H1 (cell line): Measurements from ENCODE around the gene GJB3. TPM values are rescaled to one million over a fixed set of nuclear protein-coding genes. Genes with fewer than 3 reads are reported as not detected.

Experiments
- CTCF ChIA-PET: fragments of 300-600 bp; sonication (Branson Sonifier 250); formaldehyde crosslinking; loops from one replicate; lab custom pipeline; 2021; ENCODE audit not compliant: partially characterized antibody; lab: Charles Lee
- POLR2A ChIA-PET: fragments of 300-600 bp; sonication (Branson Sonifier 250); formaldehyde crosslinking; loops from one replicate; lab custom pipeline; 2021; ENCODE audit warnings: inconsistent platforms; ENCODE audit not compliant: partially characterized antibody; lab: Charles Lee
- DNase-seq, 2 experiments: peaks; one replicate each; pipeline versions ENCODE4 v3.0.0 to v3.0.0-alpha.2; 2010 to 2022; ENCODE audit warnings: low spot score in 2 of 2, low read depth in 1 of 2, mixed read lengths in 1 of 2
- FAIRE-seq: peaks from 2 replicates; lab custom pipeline; 2011; peaks lifted over from hg19 to GRCh38; lab: Jason Lieb, UNC
- H2AFZ ChIP-seq: 2 replicates; pipeline ENCODE4 v1.8.1; 2012; ENCODE audit warnings: low read length, inconsistent platforms
- H2AK5ac ChIP-seq: 2 replicates; pipeline ENCODE4 v1.6.1; 2013; ENCODE audit warnings: low read depth, low read length
- H2BK120ac ChIP-seq: replicated peaks from 2 replicates; pipeline ENCODE3; 2013; ENCODE audit warnings: low read depth, low read length, inconsistent platforms
- H2BK12ac ChIP-seq: 2 replicates; pipeline ENCODE4 v1.6.1; 2013; ENCODE audit warnings: low read depth, low read length
- H2BK15ac ChIP-seq: 2 replicates; pipeline ENCODE4 v1.6.1; 2013; ENCODE audit warnings: low read length
- H2BK20ac ChIP-seq: 2 replicates; pipeline ENCODE4 v1.6.1; 2013; ENCODE audit warnings: low read length
- H2BK5ac ChIP-seq: 2 replicates; pipeline ENCODE4 v1.6.1; 2013; ENCODE audit warnings: low read depth, low read length
- H3K14ac ChIP-seq: 2 replicates; pipeline ENCODE4 v1.6.1; 2013; ENCODE audit warnings: inconsistent platforms; ENCODE audit not compliant: insufficient read length
- H3K18ac ChIP-seq: 2 replicates; pipeline ENCODE4 v1.6.1; 2013; ENCODE audit warnings: low read length; ENCODE audit errors: extremely low read depth
- H3K23ac ChIP-seq: 2 replicates; pipeline ENCODE4 v1.6.1; 2013; ENCODE audit warnings: inconsistent platforms; ENCODE audit not compliant: insufficient read length
- H3K23me2 ChIP-seq: 2 replicates; pipeline ENCODE4 v1.6.1; 2013; ENCODE audit warnings: low read depth, low read length
- H3K27ac ChIP-seq: 2 replicates; pipeline ENCODE4 v1.6.1; 2011; ENCODE audit warnings: low read depth, low read length, inconsistent platforms
- H3K27me3 ChIP-seq, 4 experiments: replicated peaks in 1 of 4; 1 replicate in 1 of 4; 2 replicates in 3 of 4; pipeline versions ENCODE4 v1.6.1 to v1.8.1; 2011 to 2013; ENCODE audit warnings: low read length in 3 of 4, mild to moderate bottlenecking in 3 of 4, inconsistent platforms in 2 of 4, mixed read lengths in 2 of 4, moderate library complexity in 1 of 4; ENCODE audit not compliant: control insufficient read depth in 3 of 4, insufficient read depth in 3 of 4; ENCODE audit errors: extremely low read depth in 1 of 4
- H3K36me3 ChIP-seq, 4 experiments: 2 replicates each; pipeline versions ENCODE4 v1.6.1 to v1.8.1; 2011 to 2013; ENCODE audit warnings: mild to moderate bottlenecking in 4 of 4, low read length in 3 of 4, moderate library complexity in 2 of 4, control low read depth in 1 of 4, inconsistent platforms in 1 of 4; ENCODE audit not compliant: insufficient read depth in 4 of 4, control insufficient read depth in 2 of 4
- H3K4ac ChIP-seq: replicated peaks from 2 replicates; pipeline ENCODE3; 2013; ENCODE audit warnings: low read length, low read depth, mixed read lengths, inconsistent platforms; ENCODE audit not compliant: insufficient read length
- H3K4me1 ChIP-seq, 4 experiments: replicated peaks in 1 of 4; 1 replicate in 1 of 4; 2 replicates in 3 of 4; pipeline versions ENCODE4 v1.6.1 to v1.8.1; 2011 to 2013; ENCODE audit warnings: low read length in 3 of 4, inconsistent platforms in 2 of 4, mixed read lengths in 1 of 4; ENCODE audit not compliant: insufficient read depth in 4 of 4, control insufficient read depth in 3 of 4
- H3K4me2 ChIP-seq, 2 experiments: 2 replicates each; pipeline versions ENCODE4 v1.6.1 to v1.8.1; 2011 to 2013; ENCODE audit warnings: low read depth in 2 of 2, low read length in 2 of 2, control low read depth in 1 of 2, inconsistent platforms in 1 of 2, mild to moderate bottlenecking in 1 of 2; ENCODE audit not compliant: insufficient read depth in 1 of 2
- H3K4me3 ChIP-seq, 4 experiments: fragments of 200-600, 300-600 bp in 1 of 4; sonication (generic), shearing (Covaris generic), sonication (Bioruptor Twin) in 1 of 4; 2 replicates each; pipeline versions ENCODE4 v1.5.1 to v1.8.1; 2011 to 2016; ENCODE audit warnings: low read length in 4 of 4, low read depth in 3 of 4, control low read depth in 2 of 4, inconsistent platforms in 2 of 4, mild to moderate bottlenecking in 2 of 4, mixed read lengths in 1 of 4, moderate library complexity in 1 of 4; ENCODE audit not compliant: insufficient read depth in 2 of 4; ENCODE audit errors: extremely low read depth in 1 of 4
- H3K56ac ChIP-seq: replicated peaks from 2 replicates; pipeline ENCODE3; 2013; ENCODE audit warnings: low read depth, mild to moderate bottlenecking, mixed read lengths, low read length, inconsistent platforms; ENCODE audit not compliant: insufficient read length
- H3K79me1 ChIP-seq: 2 replicates; pipeline ENCODE4 v1.6.1; 2013; ENCODE audit warnings: low read depth, low read length, control low read depth
- H3K79me2 ChIP-seq, 2 experiments: 2 replicates each; pipeline versions ENCODE4 v1.6.1 to v1.8.1; 2012 to 2013; ENCODE audit warnings: low read length in 2 of 2, mild to moderate bottlenecking in 2 of 2, inconsistent platforms in 1 of 2; ENCODE audit not compliant: insufficient read depth in 2 of 2, control insufficient read depth in 1 of 2
- H3K9ac ChIP-seq, 4 experiments: replicated peaks in 1 of 4; 1 replicate in 1 of 4; 2 replicates in 3 of 4; pipeline versions ENCODE4 v1.6.1 to v1.8.1; 2011 to 2013; ENCODE audit warnings: low read depth in 3 of 4, low read length in 3 of 4, control low read depth in 2 of 4, mild to moderate bottlenecking in 2 of 4, moderate library complexity in 2 of 4, inconsistent platforms in 1 of 4; ENCODE audit errors: extremely low read depth in 1 of 4
- H3K9me3 ChIP-seq, 2 experiments: 2 replicates each; pipeline versions ENCODE4 v1.6.1 to v1.8.1; 2012 to 2013; ENCODE audit warnings: mild to moderate bottlenecking in 2 of 2, moderate library complexity in 2 of 2, control low read depth in 1 of 2, inconsistent platforms in 1 of 2, low read depth in 1 of 2, low read length in 1 of 2, mixed read lengths in 1 of 2; ENCODE audit not compliant: insufficient read depth in 2 of 2
- H4K20me1 ChIP-seq, 2 experiments: replicated peaks in 1 of 2; 2 replicates each; pipeline versions ENCODE3 to v1.8.1; 2011 to 2013; ENCODE audit warnings: inconsistent platforms in 2 of 2, low read length in 2 of 2, mild to moderate bottlenecking in 1 of 2; ENCODE audit not compliant: insufficient read depth in 2 of 2, control insufficient read depth in 1 of 2
- H4K5ac ChIP-seq: 2 replicates; pipeline ENCODE4 v1.6.1; 2013; ENCODE audit warnings: low read length, low read depth, mixed read lengths, inconsistent platforms; ENCODE audit not compliant: insufficient read length
- H4K8ac ChIP-seq: 2 replicates; pipeline ENCODE4 v1.8.0; 2013; ENCODE audit warnings: mild to moderate bottlenecking, moderate library complexity, low read length, inconsistent platforms; ENCODE audit not compliant: insufficient read depth; ENCODE audit errors: extremely low read depth
- H4K91ac ChIP-seq: replicated peaks from 2 replicates; pipeline ENCODE3; 2013; ENCODE audit warnings: low read length, mixed read lengths, inconsistent platforms; ENCODE audit not compliant: insufficient read length
- BCL11A ChIP-seq, 2 experiments: IDR thresholded peaks; one replicate each; pipeline ENCODE4 v1.6.1; 2011; ENCODE audit warnings: low read depth in 2 of 2, low read length in 2 of 2, mild to moderate bottlenecking in 2 of 2
- CHD1 ChIP-seq: IDR thresholded peaks from 2 replicates; pipeline ENCODE4 v1.6.1; 2012; ENCODE audit warnings: low read depth, low read length, improper control_type of control experiment
- CTCF ChIP-seq, 3 experiments: IDR thresholded peaks; 1 replicate in 2 of 3; 2 replicates in 1 of 3; pipeline versions ENCODE4 v1.5.1 to v1.6.1; 2011; ENCODE audit warnings: low read length in 3 of 3, mild to moderate bottlenecking in 3 of 3, inconsistent platforms in 2 of 3, low read depth in 1 of 3, moderate library complexity in 1 of 3; ENCODE audit not compliant: insufficient read depth in 1 of 3; ENCODE audit errors: control extremely low read depth in 1 of 3
- RAD21 ChIP-seq, 2 experiments: IDR thresholded peaks in 1 of 2; conservative IDR thresholded peaks in 1 of 2; 2 replicates each; pipeline ENCODE4 v1.6.1; 2011; ENCODE audit warnings: low read depth in 2 of 2, low read length in 2 of 2, improper control_type of control experiment in 1 of 2, inconsistent platforms in 1 of 2, mild to moderate bottlenecking in 1 of 2, moderate library complexity in 1 of 2
- SIN3A ChIP-seq, 2 experiments: IDR thresholded peaks in 1 of 2; conservative IDR thresholded peaks in 1 of 2; 2 replicates each; pipeline ENCODE4 v1.6.1; 2011 to 2012; ENCODE audit warnings: low read length in 2 of 2, improper control_type of control experiment in 1 of 2, low read depth in 1 of 2, mild to moderate bottlenecking in 1 of 2
- WGBS, 2 experiments: shearing (Covaris generic) in 1 of 2; methylation state at CpG; one replicate each; pipeline versions ENCODE4 v1.1.6 to v1.1.7; 2013 to 2015; ENCODE audit warnings: low lambda C conversion rate in 2 of 2, mixed read lengths in 2 of 2, inconsistent platforms in 1 of 2, low coverage in 1 of 2, missing lambda C conversion rate in 1 of 2; ENCODE audit not compliant: insufficient replicate concordance in 2 of 2, insufficient coverage in 1 of 2, insufficient read length in 1 of 2; ENCODE audit errors: extremely low coverage in 1 of 2, missing lambda C conversion rate in 1 of 2; 5-methylcytosine and 5-hydroxymethylcytosine counted together
- polyA plus RNA-seq, 7 experiments: library from polyadenylated mRNA; depleted of rRNA in 3 of 7; stranded (reverse) in 5 of 7; unstranded in 2 of 7; fragments of >200 nt in 5 of 7; fragments of 200-250 nt in 2 of 7; gene quantifications; 1 replicate in 5 of 7; 2 replicates in 1 of 7; 4 replicates in 1 of 7; pipeline versions ENCODE4 v1.2.1 to v1.2.3, GENCODE V29; 2011 to 2013; ENCODE audit warnings: missing spikeins in 2 of 7, mixed read lengths in 2 of 7
- total RNA-seq: library from RNA; stranded (reverse); fragmentation: NEBNext Ultra II Directional; extraction: Animal tissue kit (Norgen Biotek cat#: 25700); gene quantifications from 2 replicates; pipeline ENCODE4 v1.2.1, GENCODE V29; 2021

Gene GJB3
- total and polyA plus RNA-seq, 2 of the 8 experiments (the other 6 are each of a cell fraction or from before 2014, with no cell fraction given): 0.93 to 1.6 TPM

- no peaks in the 10 kb centered on the region for H4K20me1 ChIP-seq
- H2BK12ac ChIP-seq: 0 out of 2 replicates have a peak overlapping the region, but pooled peaks have one; percentile 1
- H3K79me1 ChIP-seq: no peaks in the 10 kb centered on the region
- no peak overlapping the region for H2BK120ac ChIP-seq
- peaks cover 3% of the 10 kb centered on the region; the same call in 1 of the 2 replicates for H3K23me2 ChIP-seq
- WGBS, 2 experiments: 53% methylated on average over 14 of the region's 14 CpGs; no CpG with 5 or more reads in 1 of the 2 experiments
- peak overlapping the region; percentile 41; the same call in 1 of the 2 replicates for H2BK20ac ChIP-seq
- no peak overlapping the region for H4K5ac ChIP-seq
- no peak overlapping the region for H3K4me2 ChIP-seq
- no peak overlapping the region for H2BK15ac ChIP-seq
- H3K79me2 ChIP-seq: no peaks in the 10 kb centered on the region
- no peaks in the 10 kb centered on the region for H3K9me3 ChIP-seq
- H3K18ac ChIP-seq: no peak overlapping the region
- H3K9ac ChIP-seq: no peak overlapping the region
- DNase-seq (peak in 1 of 2 experiments; percentile 73), FAIRE-seq (peak; percentile 83)
- no peak overlapping the region for H2AFZ ChIP-seq
- no peak overlapping the region for H4K8ac ChIP-seq
- H3K27ac ChIP-seq: no peak overlapping the region
- no peak overlapping the region for H3K23ac ChIP-seq
- 0 out of 2 replicates have a peak overlapping the region, but pooled peaks have one; percentile 8 for H2BK5ac ChIP-seq
- H3K56ac ChIP-seq: no peak overlapping the region
- TF ChIP-seq BCL11A (IDR thresholded peaks at IDR 0.05; ENCODE audit: low read depth in 2 of 2, low read length in 2 of 2) (no peak), CHD1 (no peak), CTCF (IDR thresholded peaks at IDR 0.05; ENCODE audit: control extremely low read depth in 1 of 3, insufficient read depth in 1 of 3, low read depth in 1 of 3, low read length in 3 of 3) (peak; percentile 90 to 97 (median 93)), RAD21 (IDR thresholded peaks at IDR 0.05 in 1 of 2, conservative IDR thresholded peaks at IDR 0.05 in 1 of 2; ENCODE audit: low read depth in 2 of 2, low read length in 2 of 2) (peak; percentile 93), SIN3A (conservative IDR thresholded peaks at IDR 0.05 in 1 of 2, IDR thresholded peaks at IDR 0.05 in 1 of 2; ENCODE audit: low read depth in 1 of 2, low read length in 2 of 2) (peak in 1 of 2 experiments; percentile 59; a peak in 1 of 4 replicates)
- no peak overlapping the region for H3K4me3 ChIP-seq
- H4K91ac ChIP-seq: no peak overlapping the region
- POLR2A ChIA-PET: no interaction called here
- no peak overlapping the region for H3K4ac ChIP-seq
- no peak overlapping the region for H3K14ac ChIP-seq
- H3K36me3 ChIP-seq: no peaks in the 10 kb centered on the region
- peaks cover 0 to 9% (median 4%) of the 10 kb centered on the region in 4 experiments; a peak in 4 of 7 replicates for H3K4me1 ChIP-seq
- CTCF ChIA-PET: interaction anchor here (0.6 to 12.6 kb wide), 27 partner anchors 10 to 469 kb away, joined by 3 to 230 read pairs (median 5); partner anchors contain the start of gene SMIM12
- peaks cover 0 to 8% (median 4%) of the 10 kb centered on the region in 4 experiments; a peak in 5 of 7 replicates for H3K27me3 ChIP-seq
- no peak overlapping the region for H2AK5ac ChIP-seq
Measured at GRCh38 chr1:34786521-34787325, 5.7 kb downstream of the GJB3 start.
